ENCODE data around the gene MITF. TPM values are rescaled to one million over a fixed set of nuclear protein-coding genes. Genes with fewer than 3 reads are reported as not detected.

MITF gene, protein sequence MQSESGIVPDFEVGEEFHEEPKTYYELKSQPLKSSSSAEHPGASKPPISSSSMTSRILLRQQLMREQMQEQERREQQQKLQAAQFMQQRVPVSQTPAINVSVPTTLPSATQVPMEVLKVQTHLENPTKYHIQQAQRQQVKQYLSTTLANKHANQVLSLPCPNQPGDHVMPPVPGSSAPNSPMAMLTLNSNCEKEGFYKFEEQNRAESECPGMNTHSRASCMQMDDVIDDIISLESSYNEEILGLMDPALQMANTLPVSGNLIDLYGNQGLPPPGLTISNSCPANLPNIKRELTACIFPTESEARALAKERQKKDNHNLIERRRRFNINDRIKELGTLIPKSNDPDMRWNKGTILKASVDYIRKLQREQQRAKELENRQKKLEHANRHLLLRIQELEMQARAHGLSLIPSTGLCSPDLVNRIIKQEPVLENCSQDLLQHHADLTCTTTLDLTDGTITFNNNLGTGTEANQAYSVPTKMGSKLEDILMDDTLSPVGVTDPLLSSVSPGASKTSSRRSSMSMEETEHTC
- 1 to 10 TPM; 1.8 to 3.0 TPM for total RNA-seq
- 2.9 TPM for polyA plus RNA-seq (2013, experiment 1 of 2)
- polyA plus RNA-seq (2013, experiment 2 of 2), result 1.8 TPM
- long read RNA-seq, experiment 1, result 0 reads
- long read RNA-seq, experiment 2, partial matches to known transcripts, result 0 of 2 reads
- long read RNA-seq, experiment 2, other reads (novel, unspliced or antisense), result 2 of 2 reads
- long read RNA-seq, experiment 3, full-length matches to known transcripts, result 8 of 11 reads
- long read RNA-seq, experiment 3, partial matches to known transcripts, result 1 of 11 reads
- long read RNA-seq, experiment 3, other reads (novel, unspliced or antisense), result 2 of 11 reads
- long read RNA-seq, experiment 4, full-length matches to known transcripts, result 2 of 3 reads
- long read RNA-seq, experiment 4, partial matches to known transcripts, result 0 of 3 reads
- long read RNA-seq, experiment 4, other reads (novel, unspliced or antisense), result 1 of 3 reads

DNA sequence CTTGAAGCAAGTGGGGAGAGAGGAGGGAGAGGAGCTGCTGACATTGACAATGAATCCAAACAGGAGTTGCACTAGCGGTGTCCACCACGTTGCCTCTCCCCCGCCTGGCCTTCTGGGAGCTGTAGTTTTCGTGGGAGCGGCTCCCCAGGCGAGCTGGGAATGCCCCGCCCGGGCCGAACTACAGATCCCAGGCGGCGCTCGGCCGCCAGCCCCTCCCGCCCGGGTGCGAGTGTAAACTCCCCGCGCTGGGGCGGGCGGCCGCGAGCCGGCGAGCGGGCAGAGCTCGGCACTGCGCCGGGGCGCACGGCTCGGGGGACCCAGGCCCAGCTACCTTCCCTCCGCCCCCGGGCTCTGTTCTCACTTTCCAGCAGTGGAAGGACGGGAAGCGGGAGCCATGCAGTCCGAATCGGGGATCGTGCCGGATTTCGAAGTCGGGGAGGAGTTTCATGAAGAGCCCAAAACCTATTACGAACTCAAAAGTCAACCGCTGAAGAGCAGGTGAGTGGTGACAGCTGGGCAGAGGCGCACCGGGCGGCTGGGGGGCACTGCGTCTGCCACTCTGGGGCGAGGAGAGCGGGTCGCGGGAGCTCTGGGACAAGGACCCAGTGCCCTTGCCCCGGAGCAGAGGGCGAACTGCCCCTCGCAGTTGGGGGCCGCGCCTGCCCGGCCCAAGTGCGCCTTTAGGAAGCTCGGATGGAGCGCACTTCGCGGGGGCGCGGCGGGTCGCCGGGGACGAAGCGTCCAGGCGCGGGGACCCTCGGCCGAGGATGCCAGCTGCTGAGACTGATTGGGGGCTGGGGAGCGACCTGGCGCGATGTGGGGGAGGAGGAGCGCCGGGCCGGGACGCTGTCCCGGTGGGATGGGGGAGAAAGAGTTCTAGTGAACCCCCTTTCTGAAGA lies at the start of gene MITF:
MITF (plus strand) TSS at position 261 of the 899 bp plus-strand sequence; CDS start at position 395, 134 bp downstream.
- no peak within 1 kb of the TSS for H3K27ac ChIP-seq (ENCODE audit: low read depth, low read length)
- peak within 1 kb of the TSS; percentile 76 for H3K4me3 Mint-ChIP-seq
- peaks cover 86% of the 10 kb centered on the region for H3K27me3 ChIP-seq (ENCODE audit: control insufficient read depth, insufficient read depth, low read length, poor library complexity, severe bottlenecking)
- H3K36me3 Mint-ChIP-seq (ENCODE audit: low read depth), result no peaks in the 10 kb centered on the region
- H3K4me3 ChIP-seq (ENCODE audit: low read length), result peak within 1 kb of the TSS; percentile 92
- no peak within 1 kb of the TSS for H3K27ac Mint-ChIP-seq
- H3K4me1 ChIP-seq (ENCODE audit: control insufficient read depth, insufficient read depth, low read length), result no peaks in the 10 kb centered on the region
- no peaks in the 10 kb centered on the region for H3K9me3 ChIP-seq (ENCODE audit: control insufficient read depth, low read length)
- WGBS, 2 experiments (ENCODE audit: insufficient coverage in 1 of 2, insufficient read length in 1 of 2), result 0 to 1% methylated on average over 35 to 81 of the region's 81 CpGs
- no peaks in the 10 kb centered on the region for H3K9me3 Mint-ChIP-seq
- H3K36me3 ChIP-seq (ENCODE audit: control insufficient read depth, insufficient read depth, low read length), result no peaks in the 10 kb centered on the region
- H3K4me1 Mint-ChIP-seq, result peaks cover 13% of the 10 kb centered on the region
- DNase-seq, result peak; percentile 97
- peaks cover 64% of the 10 kb centered on the region for H3K27me3 Mint-ChIP-seq (ENCODE audit: insufficient read depth)
- H3K9ac ChIP-seq (ENCODE audit: extremely low read depth, low read length, poor library complexity, severe bottlenecking), result peak within 1 kb of the TSS; percentile 39
- no peak for TF ChIP-seq CTCF (conservative IDR thresholded peaks at IDR 0.05)

- H3K4me3 ChIP-seq (ENCODE audit: low read length), result no peak overlapping the region
- Mint-ChIP-seq H3K9me3 (no peaks in the 10 kb centered on the region), H3K4me1 (peaks cover 30% of the 10 kb centered on the region), H3K27me3 (ENCODE audit: insufficient read depth) (peaks cover 13% of the 10 kb centered on the region), H3K36me3 (ENCODE audit: low read depth) (no peaks in the 10 kb centered on the region), H3K27ac (no peak overlapping the region), H3K4me3 (no peak overlapping the region)
- TF ChIP-seq CTCF (conservative IDR thresholded peaks at IDR 0.05), result no peak
- H3K27ac ChIP-seq (ENCODE audit: low read depth, low read length), result no peak overlapping the region
- no peak for DNase-seq
- peaks cover 8% of the 10 kb centered on the region for H3K27me3 ChIP-seq (ENCODE audit: control insufficient read depth, insufficient read depth, low read length, poor library complexity, severe bottlenecking)
- WGBS, 2 experiments (ENCODE audit: insufficient coverage in 1 of 2, insufficient read length in 1 of 2), result 88 to 94% methylated on average over 4 of the region's 4 CpGs
- peaks cover 15% of the 10 kb centered on the region for H3K4me1 ChIP-seq (ENCODE audit: control insufficient read depth, insufficient read depth, low read length)
- no peaks in the 10 kb centered on the region for H3K36me3 ChIP-seq (ENCODE audit: control insufficient read depth, insufficient read depth, low read length)
- no peaks in the 10 kb centered on the region for H3K9me3 ChIP-seq (ENCODE audit: control insufficient read depth, low read length)
- no peak overlapping the region for H3K9ac ChIP-seq (ENCODE audit: extremely low read depth, low read length, poor library complexity, severe bottlenecking)
These were observed 47.4 kb upstream of the MITF start for GRCh38 chr3:69691860-69692259.

- WGBS, 2 experiments (ENCODE audit: insufficient coverage in 1 of 2, insufficient read length in 1 of 2), result 99 to 100% methylated on average over 1 to 2 of the region's 2 CpGs
These were observed 46.5 kb upstream of the MITF start for GRCh38 chr3:69692761-69693160.

More at GRCh38 chr3:69692761-69693160, 46.5 kb upstream of the MITF start:
- Histone ChIP-seq H3K36me3 (ENCODE audit: control insufficient read depth, insufficient read depth, low read length) (no peaks in the 10 kb centered on the region), H3K4me1 (ENCODE audit: control insufficient read depth, insufficient read depth, low read length) (peaks cover 10% of the 10 kb centered on the region), H3K9ac (ENCODE audit: extremely low read depth, low read length, poor library complexity, severe bottlenecking) (no peak overlapping the region), H3K4me3 (ENCODE audit: low read length) (no peak overlapping the region), H3K27me3 (ENCODE audit: control insufficient read depth, insufficient read depth, low read length, poor library complexity, severe bottlenecking) (peaks cover 8% of the 10 kb centered on the region), H3K9me3 (ENCODE audit: control insufficient read depth, low read length) (no peaks in the 10 kb centered on the region), H3K27ac (ENCODE audit: low read depth, low read length) (no peak overlapping the region)
- DNase-seq, result no peak
- no peak overlapping the region for H3K4me3 Mint-ChIP-seq
- peaks cover 13% of the 10 kb centered on the region for H3K27me3 Mint-ChIP-seq (ENCODE audit: insufficient read depth)
- TF ChIP-seq CTCF (conservative IDR thresholded peaks at IDR 0.05), result no peak
- no peak overlapping the region for H3K27ac Mint-ChIP-seq
- H3K9me3 Mint-ChIP-seq, result no peaks in the 10 kb centered on the region
- peaks cover 22% of the 10 kb centered on the region for H3K4me1 Mint-ChIP-seq
- no peaks in the 10 kb centered on the region for H3K36me3 Mint-ChIP-seq (ENCODE audit: low read depth)
